GF-D8 (cell line): ENCODE data around the gene SCN7A.
"Not testable (repeated sequence)": the region's sequence is repeated elsewhere in the genome, so short reads cannot be mapped to it uniquely, and the experiment has no call there.

ENCODE experiments used
- DNase-seq: peaks from one replicate; lab custom pipeline; 2025; lab: John Stamatoyannopoulos, UW

The SCN7A gene

GRCh38 chr2:166360426-166360825 is 133.6 kb downstream of the SCN7A start:
- DNase-seq = no peak

- DNase-seq = not testable (repeated sequence)
Measured at GRCh38 chr2:166357950-166358321, 136.1 kb downstream of the SCN7A start.

GRCh38 chr2:166357068-166357949 is 136.7 kb downstream of the SCN7A start:
- no peak for DNase-seq
